Stimulated activated CD8-positive, alpha-beta memory T cell treated with anti-CD3 and anti-CD28 coated beads, Interleukin-15, amount 100 ng/mL, for 24 hours (primary cell): ENCODE measurements around the gene HSD3B7.

Source experiments
- DNase-seq: peaks from one replicate; pipeline ENCODE4 v3.0.0-alpha.2; 2020; ENCODE audit warnings: low read depth

HSD3B7 gene

DNA sequence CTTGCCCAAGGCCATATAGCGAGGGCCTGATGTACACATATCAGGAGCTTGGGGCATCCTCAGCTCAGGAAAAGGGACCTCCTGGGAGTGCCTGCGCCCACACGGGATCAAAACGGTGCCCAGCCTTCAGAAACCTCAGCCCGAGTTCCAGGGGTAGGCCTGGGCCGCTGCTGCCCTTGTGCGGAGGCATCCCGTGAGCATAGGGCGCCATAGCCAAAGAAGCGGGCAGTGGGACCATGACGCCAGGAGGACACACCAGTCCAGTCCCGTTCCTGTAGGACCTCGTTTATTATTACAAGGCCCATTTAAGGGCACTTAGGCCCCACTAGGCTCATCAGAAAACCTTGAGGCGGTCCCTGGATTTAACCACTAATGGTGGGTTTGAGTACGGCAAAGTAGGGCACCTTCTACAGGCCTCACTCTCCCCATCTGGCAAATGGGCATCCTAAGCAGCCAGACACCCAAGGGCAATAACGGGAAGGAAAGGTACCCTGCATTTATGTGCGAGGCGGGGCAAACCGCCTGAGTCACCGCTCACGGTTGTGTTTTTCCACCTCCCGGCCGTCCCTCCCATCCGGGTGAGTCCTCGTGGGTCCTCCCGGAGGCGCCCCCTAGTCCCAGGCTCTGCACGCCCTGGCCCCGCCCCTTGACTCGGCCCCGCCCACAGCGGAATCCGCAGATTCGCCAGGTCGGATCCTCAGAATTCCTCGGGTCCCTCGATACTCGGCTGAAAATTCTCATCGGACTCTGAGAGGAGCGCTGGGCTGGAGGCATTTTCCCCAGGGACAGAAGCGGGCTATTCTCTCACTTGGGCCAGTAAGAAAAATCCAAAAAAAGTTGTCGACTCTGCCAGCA lies 28.2 kb upstream of the HSD3B7 start:
- peak; percentile 87 for DNase-seq

DNA sequence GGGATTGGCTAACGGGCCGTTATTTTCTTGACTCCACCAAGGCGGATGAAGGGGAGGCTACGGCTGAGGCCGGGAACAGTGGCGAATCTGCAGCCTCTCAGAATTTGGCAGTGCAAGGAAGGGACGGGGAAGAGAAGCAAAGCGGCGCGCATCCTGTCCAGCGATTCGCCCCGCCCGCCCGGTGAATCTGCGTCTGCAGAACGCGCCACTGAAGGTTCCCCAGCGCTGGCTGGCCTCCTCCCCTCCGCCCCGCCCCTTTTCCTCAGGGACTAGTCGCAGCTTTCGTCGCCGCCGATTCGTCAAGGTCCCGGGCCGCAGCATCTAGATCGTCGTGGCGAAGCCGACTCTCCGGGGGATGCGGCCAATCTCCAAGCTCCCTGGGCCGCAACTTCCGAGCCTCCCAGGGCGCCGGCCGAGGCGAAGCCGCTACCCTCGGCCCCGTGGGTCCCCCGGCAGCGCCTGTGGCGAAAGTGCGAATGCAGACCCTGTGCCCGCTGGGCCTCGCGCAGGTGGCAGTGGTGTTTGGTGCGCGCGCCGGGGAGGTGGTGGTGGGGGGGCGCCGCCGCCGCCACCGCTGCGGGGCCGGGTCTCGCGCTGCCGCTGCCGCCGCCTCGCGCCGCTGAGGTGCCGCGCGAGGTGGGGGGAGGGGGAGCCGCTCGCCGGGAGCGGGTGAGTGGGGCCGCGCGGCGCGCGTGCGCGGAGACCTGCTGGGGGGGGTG lies 27.4 kb upstream of the HSD3B7 start, which contains the start of gene SETD1A:
Gene SETD1A (plus strand): TSS at position 299 of the 719 bp plus-strand sequence. CDS start 978 bp downstream, outside the sequence.
- DNase-seq: peak; percentile 91

DNA sequence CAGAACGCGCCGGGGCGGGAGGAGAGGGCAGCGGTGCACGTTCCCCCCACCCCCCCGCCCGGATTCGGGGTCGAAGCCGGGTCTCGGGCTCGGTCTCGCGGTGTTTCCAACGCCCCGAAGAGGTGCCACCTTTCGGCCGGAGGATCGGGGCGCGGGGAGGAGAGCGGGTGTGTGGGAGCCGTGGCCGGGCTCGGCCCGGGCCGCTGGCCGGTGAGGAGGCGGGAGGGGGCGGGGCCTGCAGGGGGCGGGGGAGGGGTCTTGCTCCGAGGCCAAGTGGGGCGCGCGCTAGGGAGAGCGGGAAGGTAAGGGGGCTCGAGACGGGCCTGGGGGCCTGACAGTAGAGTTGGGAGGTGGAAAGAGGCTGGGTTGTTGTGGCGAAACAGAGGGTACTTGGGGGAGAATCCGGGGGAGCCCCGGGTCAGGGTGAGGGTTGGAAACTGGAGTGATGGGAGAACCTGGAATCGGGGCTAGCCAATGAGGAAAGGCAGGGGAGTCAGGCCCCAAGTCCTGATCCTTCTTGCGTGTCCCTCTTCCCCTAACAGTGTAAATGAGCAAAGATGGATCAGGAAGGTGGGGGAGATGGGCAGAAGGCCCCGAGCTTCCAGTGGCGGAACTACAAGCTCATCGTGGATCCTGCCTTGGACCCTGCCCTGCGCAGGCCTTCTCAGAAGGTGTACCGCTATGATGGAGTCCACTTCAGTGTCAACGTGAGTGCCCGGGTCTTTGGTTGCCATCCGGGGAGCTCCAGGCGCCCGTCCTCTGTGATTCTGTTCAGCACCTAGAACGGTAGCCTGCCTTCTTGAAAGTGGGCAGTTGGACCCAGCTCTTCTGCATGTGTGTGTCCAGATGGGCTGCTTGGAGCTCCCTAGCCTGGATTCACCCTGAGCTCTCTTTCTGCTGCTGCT lies 26.6 kb upstream of the HSD3B7 start:
- DNase-seq: no peak

DNA sequence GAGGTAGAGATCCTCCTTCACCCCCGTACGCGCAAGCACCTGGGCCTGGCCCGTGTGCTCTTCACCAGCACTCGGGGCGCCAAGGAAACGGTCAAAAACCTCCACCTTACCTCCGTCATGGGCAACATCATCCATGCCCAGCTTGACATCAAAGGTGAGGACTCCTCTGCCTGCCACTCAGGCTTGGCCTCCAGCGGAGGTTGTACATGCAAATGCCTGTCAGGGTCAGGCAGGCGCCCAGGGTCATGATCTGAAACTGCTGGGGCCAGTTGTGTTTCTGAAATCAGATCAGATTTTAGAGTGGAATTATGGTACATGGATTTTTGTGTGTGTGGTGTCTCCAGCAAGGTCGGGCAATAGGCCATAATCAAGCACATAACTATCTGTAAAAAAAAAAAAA lies 23.6 kb upstream of the HSD3B7 start:
- DNase-seq: no peak

DNA sequence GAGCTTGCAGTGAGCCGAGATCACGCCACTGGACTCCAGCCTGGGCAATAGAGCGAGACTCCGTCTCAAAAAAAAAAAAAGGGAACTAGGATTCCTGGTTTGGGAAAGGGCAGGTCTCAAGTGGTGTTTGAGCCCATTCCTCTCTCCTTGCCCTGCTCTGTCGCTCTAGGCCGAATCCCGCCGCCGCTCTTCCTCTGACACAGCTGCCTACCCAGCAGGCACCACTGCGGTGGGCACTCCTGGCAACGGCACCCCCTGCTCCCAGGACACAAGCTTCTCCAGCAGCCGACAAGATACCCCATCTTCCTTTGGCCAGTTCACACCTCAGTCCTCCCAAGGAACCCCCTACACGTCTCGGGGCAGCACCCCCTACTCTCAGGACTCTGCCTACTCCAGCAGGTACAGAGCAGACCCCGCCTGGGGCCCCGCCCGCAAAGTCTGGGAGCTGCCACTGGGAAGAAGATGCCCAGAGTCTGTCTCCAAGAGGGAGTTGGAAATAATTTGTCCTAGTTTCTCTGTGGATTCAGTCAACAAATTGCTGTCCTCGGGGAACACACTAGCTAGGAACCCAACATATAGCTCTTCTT lies 21.0 kb upstream of the HSD3B7 start:
- no peak for DNase-seq

DNA sequence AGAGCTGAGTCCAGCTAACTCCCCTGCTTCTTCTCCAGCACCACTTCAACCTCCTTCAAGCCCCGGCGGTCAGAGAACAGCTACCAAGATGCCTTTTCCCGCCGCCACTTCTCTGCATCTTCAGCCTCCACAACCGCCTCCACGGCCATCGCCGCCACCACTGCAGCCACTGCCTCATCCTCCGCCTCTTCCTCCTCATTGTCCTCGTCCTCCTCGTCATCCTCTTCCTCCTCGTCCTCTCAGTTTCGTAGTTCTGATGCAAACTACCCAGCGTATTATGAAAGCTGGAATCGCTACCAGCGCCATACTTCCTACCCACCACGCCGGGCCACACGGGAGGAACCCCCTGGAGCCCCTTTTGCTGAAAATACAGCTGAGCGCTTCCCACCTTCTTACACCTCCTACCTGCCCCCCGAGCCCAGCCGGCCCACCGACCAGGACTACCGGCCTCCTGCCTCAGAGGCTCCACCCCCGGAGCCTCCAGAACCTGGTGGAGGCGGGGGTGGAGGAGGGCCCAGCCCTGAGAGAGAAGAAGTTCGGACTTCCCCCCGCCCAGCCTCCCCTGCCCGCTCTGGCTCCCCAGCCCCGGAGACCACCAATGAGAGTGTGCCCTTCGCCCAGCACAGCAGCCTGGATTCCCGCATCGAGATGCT lies 20.3 kb upstream of the HSD3B7 start:
- no peak for DNase-seq

DNA sequence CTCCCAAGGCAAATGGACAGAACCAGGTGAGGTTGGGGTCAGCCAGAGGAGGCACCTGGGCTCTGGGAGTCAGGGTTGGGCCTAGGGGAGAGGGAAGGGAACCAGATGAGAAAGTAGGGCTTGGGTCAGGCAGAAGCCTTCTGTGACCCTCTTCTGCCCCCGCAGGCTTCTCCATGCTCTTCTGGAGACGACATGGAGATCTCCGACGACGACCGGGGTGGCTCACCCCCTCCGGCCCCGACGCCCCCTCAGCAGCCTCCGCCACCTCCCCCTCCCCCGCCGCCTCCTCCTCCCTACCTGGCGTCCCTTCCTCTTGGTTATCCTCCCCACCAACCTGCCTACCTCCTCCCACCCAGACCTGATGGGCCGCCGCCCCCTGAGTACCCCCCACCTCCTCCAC lies 19.6 kb upstream of the HSD3B7 start:
- DNase-seq: no peak

DNA sequence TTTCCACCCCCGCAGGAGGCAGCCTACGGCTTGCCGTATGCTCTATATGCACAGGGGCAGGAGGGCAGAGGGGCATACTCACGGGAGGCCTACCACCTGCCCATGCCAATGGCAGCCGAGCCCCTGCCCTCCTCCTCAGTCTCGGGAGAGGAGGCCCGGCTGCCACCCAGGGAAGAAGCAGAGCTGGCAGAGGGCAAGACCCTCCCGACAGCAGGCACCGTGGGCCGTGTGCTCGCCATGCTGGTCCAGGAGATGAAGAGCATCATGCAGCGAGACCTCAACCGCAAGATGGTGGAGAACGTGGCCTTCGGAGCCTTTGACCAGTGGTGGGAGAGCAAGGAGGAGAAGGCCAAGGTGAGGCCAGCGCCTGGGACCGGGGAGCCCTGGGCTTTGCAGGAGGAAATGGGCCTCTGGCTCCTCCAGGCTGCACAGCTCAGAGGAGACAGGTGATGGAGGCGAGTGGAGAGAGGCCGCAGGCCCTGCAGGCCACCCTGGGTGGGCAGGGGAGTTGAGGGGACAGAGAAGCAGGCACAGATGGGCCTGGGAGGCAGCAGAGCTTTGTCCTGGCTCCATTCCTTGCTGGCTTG lies 18.9 kb upstream of the HSD3B7 start:
- DNase-seq: no peak

DNA sequence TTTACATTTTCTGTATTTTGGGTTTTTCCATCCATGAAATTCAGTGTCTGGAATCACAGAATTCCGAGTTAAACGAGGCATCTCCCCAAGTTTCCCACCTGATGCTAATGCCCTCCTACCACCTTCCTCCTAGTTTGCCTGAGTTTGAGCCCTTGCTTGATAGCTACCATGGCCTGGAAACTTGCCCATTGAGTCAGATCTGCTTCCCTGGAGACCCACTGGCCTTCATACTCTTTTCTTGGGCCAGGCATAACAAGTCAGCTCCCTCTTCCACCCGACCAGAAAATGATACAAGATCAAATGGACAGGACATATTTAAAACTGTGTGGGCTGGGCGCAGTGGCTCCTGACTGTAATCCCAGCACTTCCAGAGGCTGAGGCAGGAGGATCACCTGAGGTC lies 17.2 kb upstream of the HSD3B7 start:
- DNase-seq: no peak

DNA sequence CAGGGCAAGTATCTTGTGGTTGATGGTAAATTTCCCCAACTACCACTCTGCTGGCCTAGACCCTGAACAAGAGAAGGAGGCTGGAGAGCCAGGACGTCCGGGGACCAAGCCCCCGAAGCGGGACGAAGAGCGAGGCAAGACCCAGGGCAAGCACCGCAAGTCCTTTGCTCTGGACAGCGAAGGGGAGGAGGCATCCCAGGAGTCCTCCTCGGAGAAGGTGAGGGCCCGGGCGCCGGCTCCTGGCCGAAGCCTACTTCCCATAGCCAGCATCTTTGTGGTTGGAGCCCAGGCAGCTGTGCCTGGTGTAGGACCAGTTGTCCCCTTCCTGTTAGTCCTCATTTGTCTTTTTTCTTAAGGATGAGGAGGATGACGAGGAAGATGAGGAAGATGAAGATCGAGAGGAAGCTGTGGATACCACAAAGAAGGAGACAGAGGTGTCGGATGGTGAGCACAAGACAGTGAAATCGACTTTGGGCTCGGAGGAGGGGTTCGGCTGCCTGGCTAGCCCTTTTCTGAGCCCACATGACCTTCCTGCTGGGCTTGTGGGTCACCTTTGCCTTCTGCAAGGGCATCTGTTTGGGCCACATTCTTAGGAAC lies 15.7 kb upstream of the HSD3B7 start:
- no peak for DNase-seq

DNA sequence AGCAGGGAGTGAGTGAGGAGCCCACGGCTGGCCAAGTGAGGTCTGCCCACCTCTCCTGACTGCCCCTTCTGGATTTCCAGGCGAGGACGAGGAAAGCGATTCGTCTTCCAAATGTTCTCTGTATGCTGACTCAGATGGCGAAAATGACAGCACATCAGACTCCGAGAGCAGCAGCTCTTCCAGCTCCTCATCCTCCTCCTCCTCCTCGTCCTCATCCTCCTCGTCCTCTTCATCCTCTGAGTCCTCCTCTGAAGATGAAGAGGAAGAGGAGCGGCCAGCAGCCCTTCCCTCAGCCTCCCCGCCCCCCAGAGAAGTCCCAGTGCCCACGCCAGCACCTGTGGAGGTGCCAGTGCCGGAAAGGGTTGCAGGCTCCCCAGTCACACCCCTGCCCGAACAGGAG lies 13.7 kb upstream of the HSD3B7 start:
- no peak for DNase-seq

DNA sequence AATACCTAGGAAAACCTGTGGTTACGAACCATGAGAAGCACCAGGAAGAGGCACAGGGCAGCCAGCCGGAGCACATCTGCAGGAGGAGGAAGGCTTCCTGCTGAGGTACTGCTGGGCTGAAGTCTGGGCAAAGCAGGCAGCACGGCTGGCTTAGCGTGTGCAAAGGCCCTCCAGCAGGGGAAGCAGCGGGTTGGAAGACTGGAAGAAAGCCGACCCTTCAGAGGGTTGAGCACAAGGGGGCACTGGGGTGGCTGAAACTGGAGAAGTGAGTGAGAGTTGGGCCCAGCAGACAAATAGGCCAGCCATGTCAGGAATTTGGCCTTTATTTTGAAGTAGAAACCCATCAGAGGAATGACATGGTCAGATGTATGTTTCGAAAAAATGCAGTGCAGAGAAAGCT lies 12.1 kb upstream of the HSD3B7 start:
- no peak for DNase-seq

DNA sequence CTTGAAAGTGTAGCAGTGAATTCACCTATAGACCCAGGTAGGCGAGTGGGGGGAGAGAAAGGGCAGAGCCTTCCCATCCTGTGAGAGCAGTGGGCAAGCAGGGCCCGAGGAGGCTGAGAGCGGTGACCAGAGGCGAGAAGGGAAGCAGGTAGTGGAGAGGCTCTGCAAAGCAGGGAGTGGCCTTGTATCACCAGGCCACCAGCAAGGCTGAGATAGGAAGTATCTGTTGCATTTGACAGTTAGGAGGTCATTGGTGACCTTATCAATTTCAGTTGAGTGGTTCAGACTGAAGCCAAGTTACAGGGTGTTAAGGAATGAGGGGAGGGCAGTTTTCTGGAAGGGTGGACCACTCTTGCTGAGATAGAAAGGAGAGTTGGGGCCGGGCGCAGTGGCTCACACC lies 10.7 kb upstream of the HSD3B7 start:
- no peak for DNase-seq

DNA sequence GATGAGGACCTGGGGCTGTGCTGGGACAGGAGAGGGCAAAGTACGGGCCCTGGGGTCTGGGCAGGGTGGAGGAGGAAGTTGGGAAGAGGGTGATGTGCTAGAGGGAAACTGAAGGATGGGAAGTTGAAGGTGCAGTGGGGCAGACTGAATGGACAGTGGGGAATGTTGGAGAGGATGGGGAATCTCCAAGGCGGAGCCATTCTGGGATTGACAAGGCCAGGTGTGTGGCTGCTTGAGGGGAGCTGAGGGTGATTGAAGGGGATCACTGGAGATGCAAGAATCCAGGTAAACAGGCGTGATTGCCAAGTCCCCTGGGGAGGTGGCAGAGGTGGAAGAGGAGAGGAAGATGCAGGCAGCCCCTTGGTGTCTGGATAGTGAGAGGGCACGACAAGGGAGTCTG lies 8.5 kb upstream of the HSD3B7 start:
- no peak for DNase-seq

DNA sequence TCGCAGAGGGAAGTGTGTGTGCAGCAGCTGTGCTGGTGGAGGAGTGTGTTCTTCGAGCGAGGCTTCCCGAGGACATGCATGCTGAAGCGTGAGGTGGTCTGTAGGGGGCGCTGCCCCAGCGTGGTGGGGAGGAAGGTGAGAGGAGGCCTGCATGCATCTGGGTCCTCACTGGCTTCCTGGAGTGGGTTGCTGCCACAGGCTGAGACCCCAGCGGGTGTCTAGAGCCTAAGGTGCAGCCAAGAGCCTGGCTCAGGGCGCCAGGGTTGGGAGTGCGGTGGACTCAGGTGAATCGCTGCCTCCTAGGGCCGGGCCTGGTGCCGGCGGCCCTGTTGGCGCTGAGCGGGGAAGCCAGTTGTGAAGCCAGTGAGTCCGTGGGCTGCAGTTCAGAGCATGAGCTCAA lies 7.5 kb upstream of the HSD3B7 start:
- no peak for DNase-seq

DNA sequence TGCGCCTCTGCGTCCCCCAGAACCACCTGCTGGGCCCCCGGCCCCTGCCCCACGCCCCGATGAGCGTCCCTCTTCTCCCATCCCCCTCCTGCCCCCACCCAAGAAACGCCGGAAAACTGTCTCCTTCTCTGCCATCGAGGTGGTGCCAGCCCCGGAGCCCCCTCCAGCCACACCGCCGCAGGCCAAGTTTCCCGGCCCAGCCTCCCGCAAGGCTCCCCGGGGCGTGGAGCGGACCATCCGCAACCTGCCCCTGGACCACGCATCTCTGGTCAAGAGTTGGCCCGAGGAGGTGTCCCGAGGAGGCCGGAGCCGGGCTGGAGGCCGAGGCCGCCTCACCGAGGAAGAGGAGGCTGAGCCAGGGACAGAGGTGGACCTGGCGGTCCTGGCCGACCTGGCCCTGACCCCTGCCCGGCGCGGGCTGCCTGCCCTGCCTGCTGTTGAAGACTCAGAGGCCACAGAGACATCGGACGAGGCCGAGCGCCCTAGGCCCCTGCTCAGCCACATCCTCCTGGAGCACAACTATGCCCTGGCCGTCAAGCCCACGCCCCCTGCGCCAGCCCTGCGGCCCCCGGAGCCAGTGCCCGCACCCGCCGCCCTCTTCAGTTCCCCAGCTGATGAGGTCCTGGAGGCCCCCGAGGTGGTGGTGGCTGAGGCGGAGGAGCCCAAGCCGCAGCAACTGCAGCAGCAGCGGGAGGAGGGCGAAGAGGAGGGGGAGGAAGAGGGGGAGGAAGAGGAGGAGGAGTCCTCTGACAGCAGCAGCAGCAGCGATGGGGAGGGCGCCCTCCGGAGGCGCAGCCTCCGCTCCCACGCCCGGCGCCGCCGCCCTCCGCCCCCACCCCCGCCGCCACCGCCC lies 5.6 kb upstream of the HSD3B7 start:
- DNase-seq: no peak

DNA sequence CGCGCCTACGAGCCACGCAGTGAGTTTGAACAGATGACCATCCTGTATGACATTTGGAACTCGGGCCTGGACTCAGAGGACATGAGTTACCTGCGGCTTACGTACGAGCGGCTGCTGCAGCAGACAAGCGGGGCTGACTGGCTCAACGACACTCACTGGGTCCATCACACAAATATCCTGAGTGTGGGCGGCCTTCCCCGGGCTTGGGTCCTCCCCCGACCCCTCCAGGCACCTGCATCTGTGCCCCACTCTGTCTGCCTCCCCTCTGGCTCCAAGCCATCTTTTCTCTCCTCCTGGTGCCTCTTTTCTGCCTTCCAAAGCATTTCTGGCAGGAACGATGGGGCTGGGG lies 5.0 kb upstream of the HSD3B7 start:
- no peak for DNase-seq

DNA sequence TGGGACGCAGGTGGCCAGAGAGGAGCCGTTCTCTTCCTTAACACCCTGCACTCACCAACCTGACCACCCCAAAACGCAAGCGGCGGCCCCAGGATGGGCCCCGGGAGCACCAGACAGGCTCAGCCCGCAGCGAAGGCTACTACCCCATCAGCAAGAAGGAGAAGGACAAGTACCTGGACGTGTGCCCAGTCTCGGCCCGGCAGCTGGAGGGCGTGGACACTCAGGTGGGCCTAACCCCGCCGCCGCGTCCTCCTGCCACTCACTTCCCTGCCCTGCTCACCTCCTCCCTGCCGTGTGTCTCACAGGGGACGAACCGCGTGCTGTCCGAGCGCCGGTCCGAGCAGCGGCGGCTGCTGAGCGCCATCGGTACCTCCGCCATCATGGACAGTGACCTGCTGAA lies 4.6 kb upstream of the HSD3B7 start:
- no peak for DNase-seq

DNA sequence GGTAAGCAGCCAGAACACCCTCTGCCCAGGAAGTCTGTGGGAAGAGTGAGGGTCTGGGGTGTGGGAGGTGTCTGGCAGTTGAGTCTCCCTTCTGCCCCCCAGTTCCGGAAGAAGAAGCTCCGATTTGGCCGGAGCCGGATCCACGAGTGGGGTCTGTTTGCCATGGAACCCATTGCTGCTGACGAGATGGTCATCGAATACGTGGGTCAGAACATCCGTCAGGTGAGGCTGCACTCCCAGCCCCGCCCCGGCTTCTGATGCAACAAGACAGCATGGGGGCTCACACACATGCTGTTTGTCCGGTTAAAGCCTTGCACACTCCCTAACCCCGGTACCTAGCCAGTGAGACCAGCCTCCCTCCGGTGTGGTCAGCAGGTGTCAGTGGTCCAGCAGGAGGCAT lies 4.0 kb upstream of the HSD3B7 start:
- no peak for DNase-seq
